ENCODE data around the gene TSC22D4. TPM values are rescaled to one million over a fixed set of nuclear protein-coding genes. Genes with fewer than 3 reads are reported as not detected.

Gene TSC22D4
- total and polyA plus RNA-seq, 9 of the 15 experiments (the other 6 are each of a cell fraction or from before 2014, with no cell fraction given) = 0.37 to 107 (median 28.7) TPM

DNA sequence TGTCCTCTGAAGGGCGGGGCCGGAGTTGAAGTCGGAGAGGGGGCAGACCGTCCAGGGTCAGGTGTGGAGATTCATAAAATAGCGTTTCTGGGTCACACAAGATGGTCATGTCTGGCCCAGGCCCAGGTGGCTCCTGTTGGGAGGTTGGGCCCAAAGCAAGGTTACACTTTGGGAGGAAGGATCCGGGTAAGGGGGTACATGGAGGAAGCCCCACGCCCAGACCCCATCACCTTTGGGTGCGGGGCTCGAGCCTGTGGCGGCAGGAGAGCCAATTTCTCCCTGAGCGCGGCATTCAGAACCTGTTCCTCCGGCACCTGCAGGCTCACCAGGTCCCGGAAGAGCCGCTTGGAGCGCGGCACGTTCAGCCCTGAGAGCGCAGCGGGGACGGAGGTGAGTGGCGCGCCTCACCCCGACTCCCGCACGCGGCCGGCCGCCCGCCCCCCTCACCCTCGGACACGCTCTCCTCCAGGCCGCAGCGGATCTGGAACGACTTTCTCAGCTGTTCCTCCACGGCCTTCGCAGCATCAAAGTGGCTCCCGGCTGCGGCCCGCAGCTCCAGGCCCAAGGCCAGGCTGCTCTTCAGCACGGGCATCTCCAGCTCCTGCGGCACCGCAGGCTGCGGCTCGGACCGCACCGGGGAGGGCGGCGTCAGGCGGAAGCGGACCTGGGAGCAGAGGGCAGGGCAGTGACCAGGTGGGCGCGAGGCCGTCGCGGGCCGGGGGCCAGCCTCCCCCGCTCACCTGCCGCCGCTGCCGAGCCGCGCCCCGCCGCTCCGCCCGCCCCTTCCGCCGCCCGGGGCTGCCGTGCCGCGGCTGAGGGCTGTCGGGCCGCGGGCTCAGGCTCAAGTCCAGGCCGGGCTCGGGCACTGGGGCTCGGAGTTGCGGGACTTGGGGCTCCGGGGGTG lies 43.4 kb downstream of the TSC22D4 start (continued):
- TF ChIP-seq, protein P1, sequence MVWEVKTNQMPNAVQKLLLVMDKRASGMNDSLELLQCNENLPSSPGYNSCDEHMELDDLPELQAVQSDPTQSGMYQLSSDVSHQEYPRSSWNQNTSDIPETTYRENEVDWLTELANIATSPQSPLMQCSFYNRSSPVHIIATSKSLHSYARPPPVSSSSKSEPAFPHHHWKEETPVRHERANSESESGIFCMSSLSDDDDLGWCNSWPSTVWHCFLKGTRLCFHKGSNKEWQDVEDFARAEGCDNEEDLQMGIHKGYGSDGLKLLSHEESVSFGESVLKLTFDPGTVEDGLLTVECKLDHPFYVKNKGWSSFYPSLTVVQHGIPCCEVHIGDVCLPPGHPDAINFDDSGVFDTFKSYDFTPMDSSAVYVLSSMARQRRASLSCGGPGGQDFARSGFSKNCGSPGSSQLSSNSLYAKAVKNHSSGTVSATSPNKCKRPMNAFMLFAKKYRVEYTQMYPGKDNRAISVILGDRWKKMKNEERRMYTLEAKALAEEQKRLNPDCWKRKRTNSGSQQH (CRISPR knock-in tag; IDR thresholded peaks at IDR 0.05) = peak; percentile 6; the same call in 1 of the 2 replicates
- TF ChIP-seq MTA3 (IDR thresholded peaks at IDR 0.05; ENCODE audit: borderline replicate concordance) = peak; percentile 33; the same call in 1 of the 2 replicates
- TF ChIP-seq, protein P2, sequence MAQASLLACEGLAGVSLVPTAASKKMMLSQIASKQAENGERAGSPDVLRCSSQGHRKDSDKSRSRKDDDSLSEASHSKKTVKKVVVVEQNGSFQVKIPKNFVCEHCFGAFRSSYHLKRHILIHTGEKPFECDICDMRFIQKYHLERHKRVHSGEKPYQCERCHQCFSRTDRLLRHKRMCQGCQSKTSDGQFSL (CRISPR knock-in tag; IDR thresholded peaks at IDR 0.05) = no peak
- TF ChIP-seq, protein P2 (tag; IDR thresholded peaks at IDR 0.05) = no peak
- TF ChIP-seq ZSCAN29 (IDR thresholded peaks at IDR 0.05) = no peak; the same call in 1 of the 2 replicates
- TF ChIP-seq ASH1L (IDR thresholded peaks at IDR 0.05; ENCODE audit: borderline replicate concordance, low read depth, partially characterized antibody) = no peak

All from K562 (cell line).